HuH-7 (cell line): ENCODE results near the gene WDR74.
"Not testable (repeated sequence)": the region's sequence is repeated elsewhere in the genome, so short reads cannot be mapped to it uniquely, and the experiment has no call there.

Source experiments
- DNase-seq: peaks from one replicate; pipeline ENCODE4 v3.0.0; 2011; ENCODE audit warnings: low spot score

The WDR74 gene

GRCh38 chr11:62840721-62841360 lies 1.5 kb upstream of the WDR74 start:
- DNase-seq: not testable (repeated sequence)

DNA sequence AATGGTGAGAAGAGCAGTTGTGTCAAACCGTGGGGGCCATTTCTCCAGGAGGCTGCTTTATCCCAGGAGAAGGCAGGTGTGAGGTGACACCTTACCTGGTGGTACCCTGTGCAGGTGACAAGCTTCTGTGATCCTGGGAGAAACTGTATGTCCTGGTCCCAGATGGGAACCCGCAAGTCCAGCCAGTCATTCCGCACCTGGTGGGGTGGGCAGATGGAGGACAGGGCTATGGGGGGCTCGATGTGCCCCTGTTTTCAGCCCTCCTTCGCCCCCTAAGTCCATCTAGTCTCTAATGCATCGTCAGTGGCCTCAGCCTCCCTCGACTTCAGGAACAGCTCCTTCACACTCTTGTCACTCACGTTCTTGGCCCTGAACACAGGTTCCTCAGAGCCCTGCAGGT lies 4.1 kb downstream of the WDR74 start:
- no peak for DNase-seq

GRCh38 chr11:62832336-62833234 lies 6.8 kb downstream of the WDR74 start, which contains the start of gene TEX54:
TSS of gene TEX54 (minus strand) at chr11:62832841.
- no peak for DNase-seq

GRCh38 chr11:62831520-62832335 lies 7.7 kb downstream of the WDR74 start, which contains the start of gene STX5:
TSS of gene STX5 (minus strand) at chr11:62832051. CDS start at chr11:62831243, 808 bp downstream.
- peak; percentile 87 for DNase-seq

GRCh38 chr11:62830904-62831519 lies 8.4 kb downstream of the WDR74 start:
- DNase-seq: peak; percentile 23

GRCh38 chr11:62828130-62828529 lies 11.3 kb downstream of the WDR74 start:
- DNase-seq: not testable (repeated sequence)

GRCh38 chr11:62823677-62824076 lies 15.7 kb downstream of the WDR74 start:
- DNase-seq: no peak

DNA sequence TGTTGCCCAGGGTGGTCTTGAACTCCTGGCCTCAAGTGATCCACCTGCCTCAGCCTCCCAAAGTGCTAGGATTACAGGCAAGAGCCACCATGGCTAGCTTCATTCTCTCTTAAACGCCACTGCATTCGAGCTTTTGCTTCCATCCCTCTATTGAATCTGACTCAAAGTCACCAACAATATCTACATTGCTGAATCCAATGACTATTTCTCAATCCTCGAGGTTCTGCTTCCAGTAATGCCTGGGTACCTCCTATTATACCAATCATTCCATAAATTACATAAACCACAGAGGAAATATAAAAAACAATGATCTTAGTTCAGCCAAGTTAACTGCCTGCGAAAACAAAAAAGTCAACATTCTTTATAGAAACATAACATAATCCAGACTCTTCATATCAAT lies 22.3 kb downstream of the WDR74 start:
- DNase-seq: no peak

DNA sequence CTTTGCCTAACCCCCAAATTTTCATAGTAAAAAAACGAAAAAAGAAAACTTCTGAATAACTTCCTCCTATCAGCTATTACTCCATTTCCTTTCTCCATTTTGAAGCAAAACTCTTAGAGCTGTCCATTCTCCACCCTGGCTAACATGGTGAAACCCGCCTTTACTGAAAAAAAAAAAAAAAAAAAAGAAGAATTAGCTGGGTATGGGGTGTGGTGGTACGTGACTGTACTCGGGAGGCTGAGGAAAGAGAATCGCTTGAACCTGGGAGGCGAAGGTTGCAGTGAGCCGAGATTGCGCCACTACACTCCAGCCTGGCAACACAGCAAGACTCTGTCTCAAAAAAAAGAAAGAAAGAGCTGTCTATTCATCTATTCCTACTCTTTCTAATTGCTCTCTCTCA lies 22.8 kb downstream of the WDR74 start:
- no peak for DNase-seq

- no peak for DNase-seq
Measured at GRCh38 chr11:62811659-62812058, 27.7 kb downstream of the WDR74 start.

GRCh38 chr11:62810748-62811147 lies 28.6 kb downstream of the WDR74 start:
- DNase-seq: no peak

DNA sequence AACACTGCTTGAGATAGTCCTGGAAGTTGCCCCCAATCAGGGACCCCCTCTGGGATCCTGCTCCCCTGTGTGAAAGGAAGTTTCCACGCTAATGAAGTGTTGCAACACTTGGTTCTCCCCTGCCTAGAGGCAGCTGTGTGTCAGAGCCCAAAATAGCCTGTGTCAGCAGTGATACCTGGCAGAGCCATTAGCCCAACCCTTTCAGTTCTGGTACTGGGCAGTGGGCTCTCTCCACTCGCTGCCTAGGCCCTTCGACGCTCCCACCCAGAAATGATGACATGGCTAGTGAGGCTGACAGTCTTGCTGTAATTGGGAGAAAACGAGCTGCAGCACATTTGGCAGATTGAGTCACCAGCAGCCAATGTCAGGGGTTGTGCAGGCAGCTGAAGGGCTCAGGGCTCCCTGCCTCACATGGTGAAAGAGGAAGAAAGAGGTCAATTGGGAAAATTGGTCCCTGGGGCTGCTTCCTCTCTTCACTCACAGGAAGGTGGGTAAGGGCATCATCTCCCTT lies 32.7 kb downstream of the WDR74 start:
- DNase-seq: no peak

DNA sequence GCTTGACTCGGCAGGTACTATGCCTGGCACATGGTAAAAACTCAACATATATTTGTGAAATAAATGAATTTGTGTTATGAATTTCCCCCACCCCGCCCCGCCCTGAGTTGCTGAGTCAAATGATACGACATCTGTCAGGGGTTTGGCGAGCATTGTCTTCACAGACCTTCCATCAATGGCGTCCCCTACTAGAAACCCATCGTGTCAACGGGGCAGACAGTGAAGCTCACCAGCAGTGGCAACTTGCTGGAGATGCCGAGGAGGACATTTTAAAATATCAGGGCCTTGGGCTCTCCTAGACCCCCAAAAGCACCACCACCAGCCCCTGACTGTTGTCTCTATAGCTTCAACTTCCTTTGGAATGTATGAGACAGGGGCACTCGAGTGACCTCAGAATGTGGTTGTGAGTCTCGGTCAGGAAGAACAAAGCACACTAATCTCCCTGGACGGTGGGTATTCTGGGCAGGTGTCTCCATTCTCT lies 33.4 kb downstream of the WDR74 start:
- DNase-seq: no peak

GRCh38 chr11:62805076-62805892 lies 34.1 kb downstream of the WDR74 start, which contains the start of gene NXF1:
TSS of gene NXF1 (minus strand) at chr11:62805440. CDS start at chr11:62805356, 84 bp downstream.
- DNase-seq: peak; percentile 87

- DNase-seq: no peak
Measured at GRCh38 chr11:62804310-62805075, 34.9 kb downstream of the WDR74 start.

- DNase-seq: no peak
Measured at GRCh38 chr11:62801071-62801470, 38.3 kb downstream of the WDR74 start.

- no peak for DNase-seq
Measured at GRCh38 chr11:62799486-62799885, 39.9 kb downstream of the WDR74 start.

GRCh38 chr11:62796281-62796680 lies 43.1 kb downstream of the WDR74 start:
- no peak for DNase-seq

DNA sequence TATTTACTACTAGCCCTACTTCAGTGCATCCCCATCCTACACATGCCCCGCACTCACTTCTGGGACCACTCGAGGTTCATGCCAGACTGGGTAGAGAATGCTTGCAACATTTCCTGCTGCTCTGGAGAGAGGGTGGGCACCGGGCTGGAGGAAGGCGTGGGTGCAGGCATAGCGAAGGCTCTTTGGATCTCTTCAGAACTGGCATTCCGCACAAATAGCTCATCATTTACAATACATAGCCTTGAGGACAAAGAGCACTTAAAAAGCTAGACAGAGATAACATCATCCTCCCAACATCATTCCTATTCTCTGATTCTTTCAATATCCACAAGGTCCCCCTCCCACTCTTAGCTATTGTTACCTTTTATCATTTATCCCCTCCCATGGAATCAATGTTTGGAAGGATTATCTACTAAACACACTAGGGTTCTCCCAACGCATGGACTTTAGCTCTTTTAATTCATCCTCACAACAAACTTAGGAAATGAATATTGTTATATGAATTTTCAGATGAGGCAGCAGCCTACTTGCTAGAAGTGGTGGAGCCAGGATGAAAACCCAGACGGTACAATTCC lies 45.1 kb downstream of the WDR74 start:
- DNase-seq: no peak
